PFSK-1 (cell line): ENCODE data around the gene FAF1.

Source experiments
- FOXP2 ChIP-seq: optimal IDR thresholded peaks from 2 replicates; pipeline ENCODE3; 2011; ENCODE audit warnings: borderline replicate concordance, control low read depth, inconsistent platforms; ENCODE audit not compliant: insufficient read depth; ENCODE audit errors: extremely low read length, extremely low read depth
- POLR2AphosphoS5 ChIP-seq: IDR thresholded peaks from 2 replicates; pipeline ENCODE4 v1.6.1; 2012; ENCODE audit warnings: low read depth, mild to moderate bottlenecking, control low read depth, low read length, moderate library complexity
- SIN3A ChIP-seq: IDR thresholded peaks from 2 replicates; pipeline ENCODE4 v1.6.1; 2012; ENCODE audit warnings: mild to moderate bottlenecking, low read length, moderate library complexity, borderline replicate concordance; ENCODE audit not compliant: insufficient read depth
- TAF1 ChIP-seq: IDR thresholded peaks from 2 replicates; pipeline ENCODE4 v1.6.1; 2012; ENCODE audit warnings: low read length, control low read depth, borderline replicate concordance; ENCODE audit not compliant: insufficient read depth
- TF ChIP-seq, protein P1 (sequence below), 2 experiments: IDR thresholded peaks; 2 replicates each; pipeline versions ENCODE4 v1.6.1 to v1.8.0; 2011 to 2012; ENCODE audit warnings: low read depth in 2 of 2, low read length in 2 of 2, control low read depth in 1 of 2, inconsistent platforms in 1 of 2, mild to moderate bottlenecking in 1 of 2, moderate library complexity in 1 of 2; ENCODE audit not compliant: insufficient read depth in 1 of 2

FAF1 gene

DNA sequence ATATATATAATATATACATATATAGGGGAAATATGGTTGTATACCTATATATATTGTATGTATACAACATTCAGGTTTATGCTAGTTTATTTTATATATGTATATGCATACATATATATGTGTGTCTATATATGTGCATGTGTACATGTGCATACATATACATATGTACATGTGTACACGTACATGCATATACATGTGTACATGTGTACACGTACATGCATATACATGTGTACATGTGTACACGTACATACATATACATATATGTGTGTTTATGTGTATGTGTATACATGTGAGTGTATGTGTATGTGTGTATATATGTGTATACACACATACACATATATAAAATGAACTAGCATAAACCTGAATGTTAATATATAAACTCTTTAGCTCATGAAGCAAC, 220.9 kb downstream of the FAF1 start:
- no peak for TF ChIP-seq FOXP2
- no peak for TF ChIP-seq POLR2AphosphoS5
- no peak for TF ChIP-seq SIN3A
- TF ChIP-seq, protein P1, sequence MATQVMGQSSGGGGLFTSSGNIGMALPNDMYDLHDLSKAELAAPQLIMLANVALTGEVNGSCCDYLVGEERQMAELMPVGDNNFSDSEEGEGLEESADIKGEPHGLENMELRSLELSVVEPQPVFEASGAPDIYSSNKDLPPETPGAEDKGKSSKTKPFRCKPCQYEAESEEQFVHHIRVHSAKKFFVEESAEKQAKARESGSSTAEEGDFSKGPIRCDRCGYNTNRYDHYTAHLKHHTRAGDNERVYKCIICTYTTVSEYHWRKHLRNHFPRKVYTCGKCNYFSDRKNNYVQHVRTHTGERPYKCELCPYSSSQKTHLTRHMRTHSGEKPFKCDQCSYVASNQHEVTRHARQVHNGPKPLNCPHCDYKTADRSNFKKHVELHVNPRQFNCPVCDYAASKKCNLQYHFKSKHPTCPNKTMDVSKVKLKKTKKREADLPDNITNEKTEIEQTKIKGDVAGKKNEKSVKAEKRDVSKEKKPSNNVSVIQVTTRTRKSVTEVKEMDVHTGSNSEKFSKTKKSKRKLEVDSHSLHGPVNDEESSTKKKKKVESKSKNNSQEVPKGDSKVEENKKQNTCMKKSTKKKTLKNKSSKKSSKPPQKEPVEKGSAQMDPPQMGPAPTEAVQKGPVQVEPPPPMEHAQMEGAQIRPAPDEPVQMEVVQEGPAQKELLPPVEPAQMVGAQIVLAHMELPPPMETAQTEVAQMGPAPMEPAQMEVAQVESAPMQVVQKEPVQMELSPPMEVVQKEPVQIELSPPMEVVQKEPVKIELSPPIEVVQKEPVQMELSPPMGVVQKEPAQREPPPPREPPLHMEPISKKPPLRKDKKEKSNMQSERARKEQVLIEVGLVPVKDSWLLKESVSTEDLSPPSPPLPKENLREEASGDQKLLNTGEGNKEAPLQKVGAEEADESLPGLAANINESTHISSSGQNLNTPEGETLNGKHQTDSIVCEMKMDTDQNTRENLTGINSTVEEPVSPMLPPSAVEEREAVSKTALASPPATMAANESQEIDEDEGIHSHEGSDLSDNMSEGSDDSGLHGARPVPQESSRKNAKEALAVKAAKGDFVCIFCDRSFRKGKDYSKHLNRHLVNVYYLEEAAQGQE (IDR thresholded peaks at IDR 0.05; ENCODE audit: insufficient read depth in 1 of 2, low read depth in 2 of 2, low read length in 2 of 2), result no peak
- TF ChIP-seq TAF1, result no peak

DNA sequence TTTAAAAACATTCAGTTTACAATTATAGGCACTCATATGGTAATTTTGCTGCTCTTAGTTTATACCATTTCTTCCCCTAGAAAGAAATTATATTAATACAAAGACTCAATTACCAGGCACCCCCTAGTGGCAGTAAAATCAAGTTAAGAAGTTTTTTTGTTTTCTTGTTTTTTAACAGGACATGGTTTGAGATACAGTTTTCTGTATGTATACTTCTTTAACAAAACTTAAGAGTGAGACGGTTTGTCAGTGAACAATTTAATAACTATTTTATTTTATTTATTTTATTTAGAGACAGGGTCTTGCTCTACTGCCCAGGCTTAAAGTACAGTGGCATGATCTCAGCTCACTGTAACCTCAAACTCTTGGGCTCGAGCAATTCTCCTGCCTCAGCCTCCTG, 224.6 kb downstream of the FAF1 start:
- TF ChIP-seq, protein P1 (IDR thresholded peaks at IDR 0.05; ENCODE audit: insufficient read depth in 1 of 2, low read depth in 2 of 2, low read length in 2 of 2), result no peak

DNA sequence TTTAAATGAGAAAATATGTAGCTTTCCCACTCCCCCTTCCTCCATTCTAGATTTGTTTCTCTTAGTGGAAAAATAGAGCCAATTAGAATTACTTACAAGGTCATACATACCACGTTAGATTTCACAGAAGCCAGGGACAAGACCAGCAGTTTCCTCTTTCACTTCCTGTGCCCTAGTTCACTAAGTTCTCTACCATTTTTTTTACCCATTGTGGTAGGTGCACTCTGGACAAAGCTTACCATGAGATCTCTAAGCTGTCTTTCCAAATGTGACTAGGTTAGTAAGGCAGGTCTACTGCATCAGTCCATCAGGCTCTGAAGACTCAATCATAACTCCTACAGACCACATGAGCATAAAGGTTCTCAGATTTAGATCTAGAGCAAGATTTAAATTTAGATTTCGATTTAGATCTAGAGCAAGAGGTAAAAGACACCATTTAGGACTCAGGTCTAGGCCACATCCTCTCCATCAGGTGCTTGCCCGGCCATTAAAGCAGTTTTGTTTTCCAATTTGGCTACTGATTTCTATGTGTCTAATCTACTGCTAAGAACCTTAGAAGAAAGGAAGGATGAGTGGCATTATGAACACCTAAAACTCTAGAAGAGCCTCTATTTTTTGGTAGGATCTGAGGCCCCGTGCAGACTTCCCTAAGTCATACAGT, 235.3 kb downstream of the FAF1 start:
- TF ChIP-seq FOXP2, result no peak
- TF ChIP-seq, protein P1 (IDR thresholded peaks at IDR 0.05; ENCODE audit: insufficient read depth in 1 of 2, low read depth in 2 of 2, low read length in 2 of 2), result no peak
- no peak for TF ChIP-seq TAF1
- TF ChIP-seq POLR2AphosphoS5, result no peak
- TF ChIP-seq SIN3A, result no peak

DNA sequence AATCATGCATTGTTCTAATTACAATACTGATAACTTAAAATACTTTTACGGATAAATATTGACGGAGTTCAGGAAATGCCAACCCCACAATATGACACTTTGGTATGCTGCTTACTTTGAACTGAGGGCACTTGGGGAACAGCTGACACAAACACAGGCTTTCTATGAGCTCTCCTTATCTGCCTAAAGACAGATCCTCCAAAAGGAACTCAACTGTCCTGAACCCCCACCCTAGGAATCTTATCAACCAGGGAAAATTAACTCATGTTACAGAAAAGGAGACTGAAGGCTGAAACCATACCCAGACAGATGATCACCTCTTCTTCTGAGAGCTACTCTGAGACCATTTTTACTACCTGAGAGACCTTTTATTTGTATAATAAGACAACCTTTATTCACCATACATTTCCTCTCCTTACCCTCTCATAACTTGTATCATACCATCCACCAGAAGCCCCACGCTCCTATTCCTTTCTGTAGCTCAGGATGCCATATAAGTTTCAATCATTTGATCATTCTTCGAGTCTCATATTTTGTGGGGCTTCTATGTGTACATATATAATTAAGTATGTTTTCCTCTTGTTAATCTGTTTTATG, 239.5 kb downstream of the FAF1 start:
- TF ChIP-seq SIN3A, result no peak
- TF ChIP-seq TAF1, result no peak
- TF ChIP-seq FOXP2, result no peak
- TF ChIP-seq, protein P1 (IDR thresholded peaks at IDR 0.05; ENCODE audit: insufficient read depth in 1 of 2, low read depth in 2 of 2, low read length in 2 of 2), result no peak
- no peak for TF ChIP-seq POLR2AphosphoS5

DNA sequence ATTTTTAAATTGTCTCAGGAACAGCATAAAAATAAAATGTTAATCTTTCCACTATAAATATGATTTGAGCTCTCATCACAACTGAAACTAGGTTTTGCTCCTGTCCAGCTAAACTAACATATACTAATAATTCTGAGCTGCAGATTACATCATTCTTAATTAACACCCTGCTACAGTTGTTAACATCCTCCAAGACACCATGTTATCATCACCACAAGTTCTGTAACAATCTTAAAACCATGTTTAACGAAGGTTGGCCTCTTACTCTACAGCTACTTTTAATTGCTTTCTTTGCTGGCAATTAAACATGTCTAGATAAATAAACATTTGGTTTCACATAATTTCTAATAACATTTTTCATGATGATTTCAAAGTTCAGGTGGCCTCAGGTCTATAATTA, 240.9 kb downstream of the FAF1 start:
- TF ChIP-seq SIN3A, result no peak
- no peak for TF ChIP-seq FOXP2
- TF ChIP-seq, protein P1 (IDR thresholded peaks at IDR 0.05; ENCODE audit: insufficient read depth in 1 of 2, low read depth in 2 of 2, low read length in 2 of 2), result no peak
- no peak for TF ChIP-seq POLR2AphosphoS5
- no peak for TF ChIP-seq TAF1
